Right kidney (tissue), 1 donor: Measurements from ENCODE around the gene LIX1L.
A peak's percentile ranks its signal among the peaks of the same experiment; 100 is the strongest.

Experiments
- DNase-seq: peaks from one replicate; pipeline ENCODE4 v3.0.0-alpha.2; 2016

LIX1L gene

DNA sequence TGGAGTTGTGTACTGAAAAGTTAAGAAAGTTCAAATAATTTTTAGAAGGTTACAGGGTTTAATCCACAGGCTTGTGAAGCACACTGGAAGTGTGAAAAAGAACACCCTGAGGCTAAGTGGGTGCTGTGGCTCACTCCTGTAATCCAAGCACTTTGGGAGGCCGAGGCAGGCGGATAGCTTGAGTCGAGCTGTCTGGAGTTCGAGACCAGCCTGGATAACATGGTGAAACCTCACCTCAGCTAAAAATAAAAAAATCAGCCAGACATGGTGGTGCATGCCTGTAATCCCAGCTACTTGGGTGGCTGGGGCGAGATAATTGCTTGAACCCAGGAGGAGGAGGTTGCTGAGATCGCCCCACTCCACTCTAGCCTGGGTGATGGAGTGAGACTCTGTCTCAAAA lies 28.7 kb upstream of the LIX1L start:
- DNase-seq: no peak

DNA sequence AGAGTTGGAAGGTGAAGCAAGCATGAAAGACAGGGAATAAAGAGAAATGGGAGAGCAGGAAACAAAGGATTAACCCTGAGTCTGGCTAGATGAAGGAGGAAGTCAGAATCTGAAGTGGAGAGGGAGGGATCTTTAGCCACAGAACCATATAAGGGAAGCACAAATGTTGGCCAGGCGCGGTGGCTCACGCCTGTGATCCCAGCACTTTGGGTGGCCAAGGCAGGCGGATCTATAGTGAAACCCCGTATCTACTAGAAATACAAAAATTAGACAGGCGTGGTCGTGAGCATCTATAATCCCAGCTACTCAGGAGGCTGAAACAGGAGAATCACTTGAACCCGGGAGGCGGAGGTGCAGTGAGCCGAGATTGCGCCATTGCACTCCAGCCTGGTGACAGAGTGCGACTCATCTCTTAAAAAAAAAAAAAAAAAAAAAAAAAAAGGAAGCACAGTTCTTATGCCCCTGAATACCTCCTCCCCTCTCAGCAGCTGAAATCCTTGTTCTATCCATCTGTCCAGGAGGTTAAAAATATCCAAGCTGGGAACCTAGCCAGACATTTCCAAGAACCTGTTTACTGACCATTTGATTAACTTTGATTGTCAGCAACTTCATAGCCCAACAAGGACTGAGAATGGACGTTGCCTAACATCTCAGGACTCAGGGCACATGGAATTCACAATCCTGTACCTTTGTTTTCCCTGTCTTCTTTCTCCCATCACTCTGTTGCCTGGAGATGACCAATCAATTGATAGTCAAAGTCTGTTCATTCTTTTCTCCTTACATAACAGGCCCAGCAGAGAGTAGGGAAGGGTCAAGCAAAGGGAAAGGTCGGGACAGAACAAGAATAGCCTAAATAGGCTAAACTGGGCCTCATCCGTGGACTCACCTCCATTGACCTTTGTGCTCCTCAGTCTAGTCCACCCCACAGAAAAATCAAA lies 28.0 kb upstream of the LIX1L start:
- no peak for DNase-seq

DNA sequence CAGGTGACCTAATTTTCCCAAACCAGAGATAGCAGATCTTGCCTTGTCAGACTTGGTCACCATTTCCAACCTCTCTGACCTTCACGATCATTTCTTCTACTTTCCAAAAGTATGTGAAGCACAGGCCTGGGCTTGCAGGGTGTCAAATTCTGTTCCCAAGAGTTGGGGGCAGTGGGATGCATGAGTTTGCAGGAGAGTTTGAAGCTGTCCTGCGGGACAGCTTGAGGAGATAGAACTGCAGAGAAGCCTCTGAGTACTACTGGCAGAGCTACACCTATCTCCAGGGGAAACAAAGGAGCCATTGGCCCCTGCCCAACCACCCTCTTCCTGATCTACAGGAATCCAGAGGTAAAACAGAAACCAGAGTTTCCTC lies 27.3 kb upstream of the LIX1L start:
- no peak for DNase-seq

DNA sequence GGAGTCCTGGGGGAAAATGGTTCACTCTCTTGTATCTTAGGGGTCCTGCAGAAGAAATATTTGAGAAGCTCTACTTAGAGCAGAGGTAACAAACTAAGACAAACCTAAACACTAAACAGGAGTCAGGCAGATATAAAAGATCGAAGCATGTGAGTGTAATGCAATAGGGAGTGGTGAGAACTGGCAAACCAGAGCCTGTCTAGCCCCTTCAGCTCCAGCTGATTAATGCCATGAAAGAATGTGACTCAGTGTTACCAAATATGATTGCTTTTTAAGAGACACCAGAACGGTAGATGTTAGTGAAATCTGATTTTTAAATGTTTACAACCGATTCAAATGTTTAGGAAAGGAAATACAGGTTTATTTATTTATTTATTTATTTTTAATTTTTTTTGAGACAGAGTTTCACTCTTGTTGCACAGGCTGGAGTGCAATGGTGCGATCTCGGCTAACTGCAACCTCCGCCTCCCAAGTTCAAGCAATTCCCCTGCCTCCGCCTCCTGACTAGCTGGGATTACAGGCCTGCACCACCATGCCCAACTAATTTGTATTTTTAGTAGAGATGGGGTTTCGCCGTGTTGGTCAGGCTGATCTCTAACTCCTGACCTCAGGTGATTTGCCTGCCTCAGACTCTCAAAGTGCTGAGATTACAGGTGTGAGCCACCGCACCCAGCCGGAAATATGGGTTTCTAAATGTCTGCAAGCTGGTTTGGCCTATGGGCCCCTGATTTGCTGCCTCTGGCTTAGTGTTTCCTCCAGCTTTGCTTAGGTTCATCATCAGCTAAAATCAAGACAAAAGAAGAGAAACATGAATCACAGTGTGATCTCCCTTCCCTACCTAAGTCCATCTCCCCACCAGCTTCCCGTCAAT lies 26.4 kb upstream of the LIX1L start:
- DNase-seq: no peak

DNA sequence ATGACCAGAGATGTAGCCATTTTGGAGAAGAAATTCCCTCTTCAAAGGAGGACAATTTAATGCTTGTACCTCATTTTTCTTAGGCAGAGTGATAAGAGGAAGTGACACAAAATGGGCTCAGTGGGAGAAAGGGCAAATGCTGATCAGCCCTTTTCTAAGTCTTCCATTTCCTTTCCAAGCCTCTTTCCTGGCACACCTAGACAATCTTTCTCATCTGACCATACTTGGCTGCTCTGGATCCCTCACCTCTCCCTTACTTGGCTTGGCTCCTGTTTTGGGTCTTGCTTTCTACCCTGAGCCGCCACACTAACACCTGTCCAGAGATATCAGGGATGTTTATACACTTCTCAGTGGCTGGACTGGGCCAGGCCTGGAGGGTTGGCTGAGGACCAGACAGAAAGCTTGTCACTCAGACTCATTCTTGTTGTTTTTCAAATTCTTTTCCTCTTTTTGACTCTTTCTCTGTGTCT lies 25.4 kb upstream of the LIX1L start:
- DNase-seq: no peak

DNA sequence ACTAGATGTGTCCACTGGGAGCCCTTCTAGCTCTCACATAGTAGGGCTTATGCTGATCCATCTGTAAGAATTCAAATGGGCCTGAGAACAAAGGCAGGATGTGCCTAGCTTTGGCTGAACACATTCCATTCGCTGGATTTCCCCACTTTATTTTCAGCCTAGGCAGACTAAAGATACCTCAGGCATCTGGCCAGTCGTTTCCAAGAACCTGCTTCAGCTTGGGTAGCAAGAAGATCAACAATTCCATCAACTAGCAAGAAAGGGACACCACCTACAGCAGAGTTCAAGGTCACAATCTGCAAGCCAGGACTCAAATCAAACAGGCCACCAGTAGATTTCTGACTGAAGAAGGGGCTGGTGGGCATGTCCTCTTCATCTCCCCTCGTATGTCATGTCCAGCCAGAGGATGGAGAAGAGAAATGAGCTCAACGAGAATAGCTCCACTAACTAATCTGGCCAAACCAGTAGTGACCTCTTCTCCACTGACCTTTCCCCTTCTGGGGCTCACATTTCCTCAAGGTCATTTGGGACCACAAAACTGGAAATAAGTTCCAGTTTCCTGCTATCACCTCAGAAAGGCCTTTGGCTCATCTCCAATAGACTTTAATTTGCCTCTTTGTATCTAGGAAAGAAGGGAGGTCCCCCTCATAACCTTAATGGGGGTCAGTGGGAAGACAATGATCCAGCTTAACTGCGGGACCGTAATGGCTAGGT lies 24.4 kb upstream of the LIX1L start:
- DNase-seq: no peak

DNA sequence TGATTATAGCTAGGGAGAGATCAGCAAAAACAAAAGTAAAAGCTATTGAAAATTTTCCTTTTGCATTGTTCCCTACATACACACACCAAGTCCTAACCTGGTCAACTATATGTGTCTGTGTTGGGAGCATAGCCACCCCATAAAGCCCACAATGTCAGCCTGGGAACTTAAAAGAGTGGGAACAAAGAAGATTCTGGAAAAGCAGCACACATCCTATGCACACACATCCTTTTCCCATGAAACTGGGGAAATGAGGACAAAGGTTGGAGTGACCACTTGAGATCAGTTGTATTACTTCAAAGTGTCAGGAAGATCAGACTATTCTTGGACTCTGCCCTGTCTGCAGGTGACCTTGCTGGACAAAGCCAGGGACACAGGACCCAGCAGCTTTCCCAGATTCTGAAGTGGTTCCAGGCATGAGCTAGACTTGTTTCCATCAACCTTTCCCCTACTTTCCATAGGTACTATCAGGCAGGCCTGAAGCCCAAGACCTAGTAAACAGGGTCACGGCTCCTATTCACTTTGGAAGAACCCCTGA lies 22.7 kb upstream of the LIX1L start:
- DNase-seq: no peak

DNA sequence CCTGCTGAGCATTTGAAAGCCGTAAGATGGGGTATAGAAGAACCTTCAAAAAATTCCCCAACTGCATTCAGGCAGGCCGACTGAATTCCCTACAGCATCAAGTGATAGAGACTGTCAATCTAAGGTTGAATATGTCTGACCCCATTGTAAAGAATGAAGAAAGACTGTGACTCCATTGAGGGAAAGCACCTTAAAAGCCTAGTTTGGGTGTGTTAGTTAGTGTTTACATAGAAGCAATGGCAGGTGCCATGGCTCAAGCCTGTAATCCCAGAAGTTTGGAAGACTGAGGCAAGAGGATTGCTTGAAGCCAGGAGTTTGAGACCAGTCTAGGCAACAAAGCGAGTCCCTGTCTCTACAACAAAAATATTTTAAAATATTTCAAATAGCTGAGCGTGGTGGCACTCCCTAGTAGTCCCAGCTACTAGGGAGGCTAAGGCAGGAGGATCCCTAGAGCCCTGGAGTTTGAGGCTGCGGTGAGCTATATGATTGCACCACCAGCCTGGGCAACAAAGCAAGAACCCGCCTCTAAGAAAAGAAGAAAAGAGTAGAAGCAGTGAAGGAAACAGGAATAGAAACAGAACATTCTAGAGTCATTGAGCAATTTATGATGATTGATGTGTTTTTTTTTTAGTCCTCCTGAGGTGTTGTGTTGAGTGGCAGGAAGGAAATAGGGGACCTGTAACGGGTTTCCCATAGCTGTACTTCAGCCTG lies 22.1 kb upstream of the LIX1L start:
- peak; percentile 69 for DNase-seq

DNA sequence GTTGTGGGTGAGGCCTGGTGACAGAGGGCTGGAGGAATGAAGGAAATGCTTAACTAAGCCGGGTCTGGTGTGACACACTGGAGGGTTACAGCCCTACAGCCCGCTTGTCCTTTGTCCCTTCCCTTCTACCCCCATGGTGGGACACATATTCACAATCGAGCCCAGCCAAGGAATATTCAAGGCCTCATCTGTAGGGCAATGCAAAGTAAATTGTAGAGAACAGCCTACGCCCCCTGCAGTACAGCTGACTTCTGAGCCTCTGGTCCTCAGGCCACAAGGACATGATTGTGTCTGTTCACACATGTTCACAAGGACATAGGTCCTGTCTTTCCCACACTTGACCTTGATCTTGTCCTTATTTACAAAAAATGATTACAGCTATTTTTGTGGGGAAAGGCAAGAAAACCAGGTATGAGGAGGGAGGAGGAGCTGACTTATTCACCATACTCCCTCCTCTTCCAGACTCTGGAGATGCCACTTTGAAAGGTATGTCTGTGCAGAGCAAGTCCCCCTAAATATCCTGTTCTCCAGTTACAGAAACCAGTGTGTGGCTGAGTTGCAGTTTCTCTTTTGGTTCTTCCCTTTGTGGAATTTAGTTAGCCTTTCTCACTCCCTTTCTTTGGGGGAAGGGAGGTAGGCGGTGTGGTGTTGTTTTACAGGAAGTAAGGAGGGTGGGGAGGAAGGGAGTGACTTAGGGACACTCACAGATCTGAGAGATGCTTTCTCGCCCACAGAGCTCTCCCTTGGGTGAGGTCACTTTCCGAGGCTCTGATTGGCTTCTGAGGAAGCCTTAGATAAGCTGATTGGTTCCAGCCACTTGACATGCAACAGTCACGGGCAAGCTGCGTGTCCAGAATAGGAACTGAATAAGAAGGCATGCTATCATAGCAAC lies 21.3 kb upstream of the LIX1L start:
- DNase-seq: peak; percentile 74

DNA sequence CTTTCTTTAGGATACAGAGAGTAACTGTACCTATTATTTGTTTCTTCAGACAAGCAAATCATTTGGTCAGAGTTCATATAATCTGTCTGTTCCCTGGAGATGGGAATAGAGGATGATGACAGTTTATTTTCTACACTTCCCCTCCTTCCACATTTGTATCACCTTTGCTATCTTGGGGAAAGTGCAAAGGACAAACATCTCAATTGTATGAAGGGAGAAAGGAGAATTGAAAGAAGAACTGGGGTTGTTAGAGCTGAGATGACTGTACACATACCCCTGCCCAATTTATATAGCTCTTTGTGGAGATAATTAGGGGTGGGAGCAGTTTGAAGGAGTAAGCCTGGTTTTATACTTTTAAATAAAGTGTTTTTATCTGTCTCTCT lies 20.6 kb upstream of the LIX1L start:
- no peak for DNase-seq

DNA sequence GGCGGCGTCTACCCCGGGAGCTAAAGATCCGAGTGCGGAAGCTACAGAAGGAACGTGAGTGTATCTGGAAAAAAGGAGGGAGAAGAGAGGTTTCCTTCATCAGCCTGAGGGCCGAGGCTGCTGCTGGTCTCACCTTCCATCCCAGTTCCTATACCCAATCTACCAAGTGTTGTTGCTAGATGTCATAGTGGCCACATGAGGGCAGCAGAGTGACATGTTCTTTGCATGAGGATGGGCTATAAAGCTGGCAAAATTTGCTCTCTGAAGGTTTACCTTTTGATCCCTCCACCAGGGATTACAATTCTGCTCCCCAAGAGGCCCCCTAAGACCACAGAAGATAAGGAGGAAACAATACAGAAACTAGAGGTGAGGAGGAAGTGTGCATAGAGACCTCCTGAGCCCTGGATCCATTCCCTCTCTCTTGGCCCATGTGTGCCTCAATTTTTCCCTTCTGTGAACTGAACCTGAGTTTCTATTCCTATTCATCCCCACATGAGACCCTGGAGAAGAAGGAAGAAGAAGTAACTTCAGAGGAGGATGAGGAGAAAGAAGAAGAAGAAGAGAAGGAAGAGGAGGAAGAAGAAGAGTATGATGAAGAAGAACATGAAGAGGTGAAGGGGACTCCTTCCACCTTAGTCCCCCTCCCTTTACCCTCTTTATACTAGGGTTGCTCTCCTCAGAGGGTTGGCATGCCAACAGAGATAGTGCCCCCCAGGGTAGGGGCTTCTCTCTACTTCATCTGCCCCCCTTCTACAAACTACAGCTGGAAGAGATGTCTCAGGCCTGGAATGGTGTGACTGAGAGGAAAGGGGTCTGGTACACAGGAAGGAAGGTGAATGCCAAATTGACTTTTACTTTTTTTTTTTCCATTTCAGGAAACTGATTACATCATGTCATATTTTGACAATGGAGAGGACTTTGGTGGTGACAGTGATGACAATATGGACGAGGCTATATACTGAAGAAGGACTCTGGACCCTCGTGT lies 20.0 kb upstream of the LIX1L start:
- DNase-seq: peak; percentile 64

DNA sequence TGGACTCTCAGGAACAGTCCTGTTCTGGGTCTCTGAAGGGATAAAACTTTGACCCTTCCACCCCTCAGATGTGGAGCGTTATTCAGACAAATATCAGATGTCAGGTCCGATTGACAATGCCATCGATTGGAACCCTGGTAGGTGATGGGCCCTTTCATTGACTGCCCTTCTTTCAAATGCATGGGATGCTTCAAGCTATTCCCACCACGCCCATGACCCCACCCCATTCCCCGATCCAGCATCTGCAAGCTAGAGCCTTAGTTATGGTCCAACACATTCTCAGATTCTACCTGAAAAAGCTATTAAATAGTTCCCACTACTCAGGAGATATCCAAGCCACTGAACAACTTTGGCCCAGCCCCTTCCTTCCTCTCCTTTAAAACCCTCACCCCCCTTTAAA lies 19.2 kb upstream of the LIX1L start:
- DNase-seq: no peak

DNA sequence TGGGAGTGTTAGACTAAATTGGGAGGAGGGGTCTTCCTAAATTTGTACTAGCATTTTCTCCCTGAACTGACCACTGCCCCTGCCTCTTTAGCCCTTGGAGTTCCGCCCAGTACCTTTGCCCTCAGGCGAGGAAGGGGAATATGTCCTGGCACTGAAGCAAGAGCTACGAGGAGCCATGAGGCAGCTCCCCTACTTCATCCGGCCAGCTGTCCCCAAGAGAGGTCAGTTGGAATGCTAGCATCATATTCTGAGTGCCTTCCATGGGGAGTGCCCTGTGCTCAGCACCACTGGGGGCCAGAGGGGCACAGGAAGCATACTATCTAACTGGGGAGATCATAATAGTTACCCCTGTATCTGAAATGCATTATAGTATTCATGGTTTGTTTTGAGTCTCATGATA lies 17.4 kb upstream of the LIX1L start:
- DNase-seq: no peak

DNA sequence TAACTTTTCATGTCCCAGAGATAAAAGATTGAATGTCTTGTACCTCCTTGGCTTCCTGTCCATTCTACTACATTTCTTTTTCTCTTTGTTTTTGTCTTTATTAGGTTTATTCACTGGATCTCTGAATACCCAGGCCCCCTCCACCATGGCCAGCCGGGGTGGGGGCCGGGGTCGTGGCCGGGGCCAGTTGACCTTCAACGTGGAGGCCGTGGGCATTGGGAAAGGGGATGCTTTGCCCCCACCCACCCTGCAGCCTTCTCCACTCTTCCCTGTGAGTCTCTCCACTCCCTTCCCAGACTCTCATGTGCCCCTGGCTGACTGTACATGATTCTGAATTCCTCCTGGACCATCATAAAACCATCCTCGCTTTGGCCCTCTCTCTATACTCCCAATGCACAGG lies 16.9 kb upstream of the LIX1L start:
- DNase-seq: no peak

DNA sequence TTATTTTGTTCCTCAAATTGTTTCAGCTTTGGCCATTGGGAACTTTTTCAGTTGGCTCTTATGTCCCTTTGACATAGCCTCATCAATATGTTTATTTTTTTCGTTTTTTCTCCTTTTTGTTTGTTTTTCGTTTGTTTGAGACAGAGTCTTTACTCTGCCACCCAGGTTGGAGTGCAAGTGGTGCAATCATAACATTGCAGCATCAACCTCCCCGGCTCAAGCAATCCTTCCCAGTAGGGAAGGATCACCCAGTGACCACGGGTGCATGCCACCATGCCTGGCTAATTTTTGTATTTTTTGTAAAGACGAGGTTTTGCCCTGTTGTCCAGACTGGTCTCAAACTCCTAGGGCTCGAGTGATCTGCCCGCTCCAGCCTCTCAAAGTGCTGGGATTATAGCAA lies 14.8 kb upstream of the LIX1L start:
- no peak for DNase-seq

DNA sequence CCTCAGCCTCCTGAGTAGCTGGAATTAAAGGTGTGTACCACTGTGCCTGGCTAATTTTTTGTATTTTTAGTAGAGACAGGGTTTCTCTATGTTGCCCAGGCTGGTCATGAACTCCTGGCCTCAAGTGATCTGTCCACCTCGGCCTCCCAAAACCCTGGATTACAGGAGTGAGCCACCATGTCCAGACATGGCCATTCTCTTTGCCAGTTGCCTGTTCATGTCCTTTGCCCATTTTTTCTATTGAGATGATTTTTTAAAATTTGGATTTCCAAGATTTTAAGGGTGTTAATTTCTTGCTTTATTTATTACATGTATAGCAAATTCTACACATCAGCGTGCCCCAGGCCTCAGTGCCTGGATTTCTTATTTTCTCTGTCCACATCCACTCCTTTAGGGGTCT lies 9.5 kb upstream of the LIX1L start:
- no peak for DNase-seq

DNA sequence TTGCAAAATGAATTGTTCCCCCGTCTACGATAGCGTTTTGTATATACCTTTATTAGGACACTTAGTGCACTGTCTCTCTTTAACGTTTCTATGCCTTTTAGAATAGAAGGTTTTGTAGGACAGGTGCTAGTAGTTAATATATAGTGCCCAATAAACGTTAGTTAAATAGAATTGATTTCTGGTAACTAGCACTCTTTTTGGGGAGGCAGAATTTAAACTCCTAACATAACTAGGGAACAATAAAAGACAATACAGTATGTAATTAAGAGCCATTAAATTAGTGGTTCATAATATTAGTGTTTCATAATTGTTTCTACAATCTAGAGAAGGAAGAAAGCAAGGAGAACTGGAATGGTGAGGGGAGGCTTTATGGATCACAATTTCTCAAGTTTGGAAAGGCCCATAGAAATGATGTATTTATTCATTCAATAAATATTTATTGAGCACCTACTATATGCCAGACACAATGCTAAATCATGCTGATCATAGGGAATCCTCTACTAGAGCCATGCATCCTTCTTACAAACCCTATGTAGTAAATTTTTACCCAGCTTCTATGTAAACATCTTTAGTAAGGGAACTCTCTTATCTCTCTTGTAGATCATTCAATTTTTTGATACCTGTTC lies 7.4 kb upstream of the LIX1L start:
- DNase-seq: no peak

DNA sequence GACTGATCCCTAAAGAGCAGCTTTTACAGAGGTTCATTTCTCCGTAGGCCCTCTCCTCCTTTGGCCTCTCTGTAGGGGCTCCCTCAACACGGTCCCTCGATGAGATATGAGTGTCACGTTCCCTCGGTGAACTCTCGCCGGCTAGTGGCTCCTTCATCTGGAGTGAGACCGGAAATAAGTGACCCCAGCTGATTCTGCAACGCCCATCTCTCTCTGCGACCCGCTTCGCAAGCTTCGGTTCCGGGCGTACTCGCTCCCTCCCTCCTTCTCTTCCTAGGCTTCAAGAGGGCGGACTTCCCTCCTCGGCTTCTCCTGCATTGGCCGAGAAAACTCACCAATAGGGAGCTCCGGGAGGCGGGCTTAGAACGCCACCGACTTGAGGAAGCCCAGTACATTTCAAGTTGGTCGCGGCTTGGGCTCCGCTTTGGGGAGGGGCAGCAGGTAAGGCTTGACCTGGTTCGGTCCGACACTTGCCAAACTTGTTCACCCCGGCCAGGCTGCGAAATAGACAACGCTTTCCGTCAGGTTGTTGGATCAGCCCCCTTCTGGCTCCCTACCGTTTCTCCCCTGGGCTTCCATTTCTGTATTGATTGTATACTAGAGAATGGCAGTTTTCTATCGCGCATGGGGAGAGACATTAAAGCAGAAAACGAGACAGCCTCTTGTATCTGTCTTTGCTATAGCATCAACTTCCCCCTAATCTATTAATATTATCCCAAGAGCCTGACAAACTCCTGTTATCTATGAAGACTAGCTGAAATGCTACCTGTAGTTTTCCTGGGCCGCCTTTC lies 6.7 kb upstream of the LIX1L start, which contains the start of the genes ANKRD34A and POLR3GL:
TSS of gene ANKRD34A (minus strand) at position 248 of the 791 bp plus-strand sequence. CDS start 2,816 bp downstream, outside the sequence.
TSS of gene POLR3GL (plus strand) at position 363 of the 791 bp plus-strand sequence. CDS start 10,176 bp downstream, outside the sequence.
- peak; percentile 86 for DNase-seq
